Activated B cell treated with CpG ODN at 0.5 μM for 24 hours (primary cell): ENCODE data around the gene DNASE1L2. TPM values are rescaled to one million over a fixed set of nuclear protein-coding genes. Genes with fewer than 3 reads are reported as not detected.

Experiments used
- ATAC-seq: fragments of 200-7000 bp; cut with Tn5 transposase; one replicate; pipeline ENCODE4 v1.10.0; 2021; ENCODE audit warnings: low read depth, mild to moderate bottlenecking, moderate library complexity
- CTCF ChIA-PET: fragments of 350-600 bp; sonication (Branson Sonifier 250); formaldehyde crosslinking; loops from one replicate; lab custom pipeline; 2021; ENCODE audit warnings: antibody characterized with exemption; lab: Charles Lee
- POLR2A ChIA-PET: fragments of 350-600 bp; sonication (Branson Sonifier 250); formaldehyde crosslinking; loops from one replicate; lab custom pipeline; 2021; ENCODE audit warnings: antibody characterized with exemption; lab: Charles Lee
- DNase-seq: peaks from one replicate; pipeline ENCODE4 v3.0.0; 2022
- H3K27ac Mint-ChIP-seq: one replicate; pipeline ENCODE4 v1.8.0; 2020; ENCODE audit warnings: mixed read lengths
- H3K27me3 Mint-ChIP-seq: one replicate; pipeline ENCODE4 v1.8.0; 2021; ENCODE audit warnings: mixed read lengths
- H3K36me3 Mint-ChIP-seq: one replicate; pipeline ENCODE4 v1.8.0; 2021; ENCODE audit warnings: low read depth, mixed read lengths
- H3K4me1 Mint-ChIP-seq: one replicate; pipeline ENCODE4 v1.8.0; 2021; ENCODE audit warnings: mixed read lengths
- H3K4me3 Mint-ChIP-seq: one replicate; pipeline ENCODE4 v1.8.0; 2020; ENCODE audit warnings: mild to moderate bottlenecking, mixed read lengths
- H3K9me3 Mint-ChIP-seq: one replicate; pipeline ENCODE4 v1.8.0; 2020; ENCODE audit warnings: mixed read lengths
- intact Hi-C: fragments of 100-400 bp; cut with micrococcal nuclease; formaldehyde crosslinking; loops from one replicate; pipeline ENCODE4 v1.15.1; 2024
- total RNA-seq: library from RNA; stranded (reverse); gene quantifications from 2 replicates; pipeline ENCODE4 v1.2.3, GENCODE V29; 2022
- TF ChIP-seq, protein P1 (sequence below): fragments of 200-600 bp; IDR thresholded peaks from one replicate; pipeline ENCODE4 v1.8.0; 2022; ENCODE audit warnings: antibody characterized with exemption, mild to moderate bottlenecking

DNASE1L2 gene
- total RNA-seq, 1 donor from 2014 or later = 1.3 TPM

DNA sequence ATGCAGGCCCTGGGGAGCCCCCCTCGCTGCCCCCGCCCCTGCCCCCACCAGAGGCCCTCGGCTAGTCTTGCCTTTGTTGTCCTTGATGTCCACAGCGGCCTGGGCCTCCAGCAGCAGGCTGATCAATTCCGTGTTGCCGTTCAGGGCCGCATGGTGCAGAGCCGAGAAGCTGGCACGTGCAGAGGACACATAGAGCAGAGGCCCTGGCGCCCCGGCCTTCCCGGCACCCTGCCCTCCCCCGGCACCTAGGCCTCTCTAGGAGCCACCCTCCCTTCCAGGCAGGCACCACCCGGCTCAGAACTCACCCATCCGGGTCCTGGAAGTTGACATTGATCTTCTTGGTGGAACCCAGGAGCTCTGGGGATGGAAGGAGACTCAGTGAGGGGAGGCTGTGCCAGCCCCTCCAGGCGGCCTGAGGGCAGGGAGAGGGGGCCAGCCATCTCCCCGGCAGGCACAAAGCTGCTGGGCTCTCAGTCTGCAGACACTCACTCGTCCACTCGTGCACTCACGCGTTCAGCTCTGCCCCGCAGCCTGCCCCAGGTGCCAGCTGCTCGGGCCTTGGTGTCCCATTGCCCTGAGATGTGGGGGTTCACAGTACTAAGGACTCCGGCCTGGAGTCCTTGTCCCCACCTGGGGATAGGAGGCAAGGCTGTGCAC lies 46.1 kb upstream of the DNASE1L2 start:
- Mint-ChIP-seq H3K27me3 (peaks cover 9% of the 10 kb centered on the region), H3K4me3 (no peak overlapping the region), H3K36me3 (no peaks in the 10 kb centered on the region), H3K9me3 (no peaks in the 10 kb centered on the region), H3K27ac (no peak overlapping the region), H3K4me1 (peaks cover 5% of the 10 kb centered on the region)
- ChIA-PET CTCF (no interaction called here), POLR2A (interaction anchor here (0.7 kb wide), 1 partner anchor 50 kb away, joined by 6 read pairs; no protein-coding TSS in a partner anchor)
- TF ChIP-seq, protein P1, sequence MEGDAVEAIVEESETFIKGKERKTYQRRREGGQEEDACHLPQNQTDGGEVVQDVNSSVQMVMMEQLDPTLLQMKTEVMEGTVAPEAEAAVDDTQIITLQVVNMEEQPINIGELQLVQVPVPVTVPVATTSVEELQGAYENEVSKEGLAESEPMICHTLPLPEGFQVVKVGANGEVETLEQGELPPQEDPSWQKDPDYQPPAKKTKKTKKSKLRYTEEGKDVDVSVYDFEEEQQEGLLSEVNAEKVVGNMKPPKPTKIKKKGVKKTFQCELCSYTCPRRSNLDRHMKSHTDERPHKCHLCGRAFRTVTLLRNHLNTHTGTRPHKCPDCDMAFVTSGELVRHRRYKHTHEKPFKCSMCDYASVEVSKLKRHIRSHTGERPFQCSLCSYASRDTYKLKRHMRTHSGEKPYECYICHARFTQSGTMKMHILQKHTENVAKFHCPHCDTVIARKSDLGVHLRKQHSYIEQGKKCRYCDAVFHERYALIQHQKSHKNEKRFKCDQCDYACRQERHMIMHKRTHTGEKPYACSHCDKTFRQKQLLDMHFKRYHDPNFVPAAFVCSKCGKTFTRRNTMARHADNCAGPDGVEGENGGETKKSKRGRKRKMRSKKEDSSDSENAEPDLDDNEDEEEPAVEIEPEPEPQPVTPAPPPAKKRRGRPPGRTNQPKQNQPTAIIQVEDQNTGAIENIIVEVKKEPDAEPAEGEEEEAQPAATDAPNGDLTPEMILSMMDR = no peak
- ATAC-seq = no peak
- no peak for DNase-seq
- intact Hi-C loops = no loop called here

- Mint-ChIP-seq H3K9me3 (no peaks in the 10 kb centered on the region), H3K4me1 (peaks cover 8% of the 10 kb centered on the region), H3K36me3 (no peaks in the 10 kb centered on the region), H3K27ac (no peak overlapping the region), H3K4me3 (no peak overlapping the region), H3K27me3 (peaks cover 9% of the 10 kb centered on the region)
- TF ChIP-seq, protein P1 = no peak
- ChIA-PET CTCF (no interaction called here), POLR2A (interaction anchor here (0.6 kb wide), 1 partner anchor 228 kb away, joined by 4 read pairs; no protein-coding TSS in a partner anchor)
- DNase-seq (no peak), ATAC-seq (no peak)
- intact Hi-C loops = no loop called here
Observed at GRCh38 chr16:2190659-2191445, 45.4 kb upstream of the DNASE1L2 start.

GRCh38 chr16:2191446-2191706 lies 44.9 kb upstream of the DNASE1L2 start:
- ATAC-seq (no peak), DNase-seq (no peak)
- no peak overlapping the region for H3K27ac Mint-ChIP-seq
- H3K4me3 Mint-ChIP-seq = no peak overlapping the region
- ChIA-PET POLR2A (interaction anchor here (0.6 kb wide), 1 partner anchor 227 kb away, joined by 4 read pairs; no protein-coding TSS in a partner anchor), CTCF (no interaction called here)
- H3K9me3 Mint-ChIP-seq = no peaks in the 10 kb centered on the region
- intact Hi-C loops = no loop called here
- H3K27me3 Mint-ChIP-seq = peaks cover 9% of the 10 kb centered on the region
- H3K36me3 Mint-ChIP-seq = no peaks in the 10 kb centered on the region
- TF ChIP-seq, protein P1 = no peak
- peaks cover 8% of the 10 kb centered on the region for H3K4me1 Mint-ChIP-seq

DNA sequence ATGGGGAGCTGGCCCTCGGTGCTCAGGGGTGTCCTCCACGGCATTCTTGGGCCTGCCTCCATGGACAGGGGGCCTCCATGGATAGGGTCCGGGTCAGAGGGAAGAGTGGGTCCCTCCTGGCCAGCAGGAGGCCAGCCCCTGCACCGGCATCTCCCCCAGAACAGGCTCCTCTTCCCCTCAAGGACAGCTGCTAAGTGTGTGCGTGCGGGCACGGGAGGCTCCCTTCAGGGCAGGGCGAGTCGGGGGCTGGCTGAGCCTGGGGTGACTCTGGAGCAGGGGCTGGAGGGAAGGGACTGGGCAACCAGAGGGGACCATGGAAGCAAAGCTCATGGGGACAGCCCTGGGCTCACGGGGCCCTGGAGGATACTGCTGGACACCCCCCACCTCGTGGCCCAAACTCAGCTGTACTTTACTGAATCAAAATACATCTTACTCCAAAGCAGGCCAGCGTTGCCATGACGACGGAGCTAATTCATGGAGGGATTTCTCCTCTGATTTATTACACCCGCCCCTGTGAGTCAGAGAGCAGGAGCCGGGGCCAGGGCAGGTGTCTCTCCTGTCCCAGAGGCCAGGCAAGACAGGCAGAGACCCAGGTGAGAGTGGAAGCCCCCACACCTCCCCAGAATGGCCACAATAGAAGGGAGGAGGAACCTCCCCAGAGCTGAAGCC lies 41.9 kb upstream of the DNASE1L2 start:
- intact Hi-C loops = no loop called here
- Mint-ChIP-seq H3K27ac (no peak overlapping the region), H3K4me1 (peaks cover 8% of the 10 kb centered on the region), H3K27me3 (peaks cover 19% of the 10 kb centered on the region), H3K9me3 (no peaks in the 10 kb centered on the region), H3K36me3 (no peaks in the 10 kb centered on the region), H3K4me3 (no peak overlapping the region)
- ChIA-PET CTCF (interaction anchor here (1.0 to 2.1 kb wide), 6 partner anchors 20 to 307 kb away, joined by 3 to 34 read pairs (median 8); partner anchors contain the start of genes ECI1 and PGP), POLR2A (interaction anchor here (0.6 to 5.3 kb wide), 5 partner anchors 20 to 307 kb away, joined by 3 to 26 read pairs (median 4); partner anchors contain the start of genes ECI1 and TRAF7)
- DNase-seq (no peak), ATAC-seq (no peak)
- TF ChIP-seq, protein P1 = no peak
